Measurements from ENCODE around the gene CD248.

Gene CD248

GRCh38 chr11:66293352-66293751 is 23.5 kb downstream of the CD248 start (continued):
- no peak for TF ChIP-seq ZNF26 (tag by site-specific recombination; IDR thresholded peaks at IDR 0.05)

GRCh38 chr11:66292543-66293332 is 24.1 kb downstream of the CD248 start:
- no peaks in the 10 kb centered on the region for H3K36me3 ChIP-seq (ENCODE audit: control insufficient read depth in 2 of 2, insufficient read depth in 1 of 2, low read length in 2 of 2)
- H3K4me1 ChIP-seq (ENCODE audit: control insufficient read depth, insufficient read depth, low read length) = no peaks in the 10 kb centered on the region
- no peak overlapping the region for H3K27ac ChIP-seq (ENCODE audit: extremely low read depth, low read depth, low read length)
- POLR2A ChIA-PET = no interaction called here
- no peaks in the 10 kb centered on the region for H3K9me3 ChIP-seq (ENCODE audit: control insufficient read depth, insufficient read depth, low read depth, low read length)
- CTCF ChIA-PET = interaction anchor here (0.5 kb wide), 1 partner anchor 19 kb away, joined by 4 read pairs; no protein-coding TSS in a partner anchor
- no peak overlapping the region for H3K4me3 ChIP-seq (ENCODE audit: low read depth, low read length)
- TF ChIP-seq ZNF302 (tag by site-specific recombination; IDR thresholded peaks at IDR 0.05; ENCODE audit: low read depth) = no peak
- peak; percentile 36; the same call in 1 of the 2 replicates for TF ChIP-seq GLIS2 (tag by site-specific recombination; IDR thresholded peaks at IDR 0.05)
- no peak for TF ChIP-seq ZNF138 (tag by site-specific recombination; IDR thresholded peaks at IDR 0.05; ENCODE audit: borderline replicate concordance)
- no peak for TF ChIP-seq ZNF184 (tag by site-specific recombination; IDR thresholded peaks at IDR 0.05)
- no peak for TF ChIP-seq ZNF670 (tag by site-specific recombination; IDR thresholded peaks at IDR 0.05; ENCODE audit: low read depth)
- TF ChIP-seq ZFHX2 (tag by site-specific recombination; conservative IDR thresholded peaks at IDR 0.05) = peak; percentile 88
- TF ChIP-seq ZSCAN4 (tag by site-specific recombination; IDR thresholded peaks at IDR 0.05) = peak; percentile 79
- TF ChIP-seq ZNF18 (tag by site-specific recombination; IDR thresholded peaks at IDR 0.05) = peak; percentile 91
- peak; percentile 21; the same call in 1 of the 2 replicates for TF ChIP-seq SP2 (tag by site-specific recombination; IDR thresholded peaks at IDR 0.05)
- no peak for TF ChIP-seq ZNF157 (tag by site-specific recombination; IDR thresholded peaks at IDR 0.05)
- peak; percentile 30; the same call in 1 of the 2 replicates for TF ChIP-seq ZNF335 (tag by site-specific recombination; conservative IDR thresholded peaks at IDR 0.05)
- TF ChIP-seq ZNF274 (IDR thresholded peaks at IDR 0.05; ENCODE audit: low read length) = no peak
- TF ChIP-seq ZNF274 (tag by site-specific recombination; IDR thresholded peaks at IDR 0.05; ENCODE audit: borderline replicate concordance) = no peak
- no peak for TF ChIP-seq ZNF280C (tag by site-specific recombination; IDR thresholded peaks at IDR 0.05)
- TF ChIP-seq ZNF416 (tag by site-specific recombination; IDR thresholded peaks at IDR 0.05) = no peak
- TF ChIP-seq ZNF473 (tag by site-specific recombination; IDR thresholded peaks at IDR 0.05) = no peak
- TF ChIP-seq EGR2 (tag by site-specific recombination; IDR thresholded peaks at IDR 0.05; ENCODE audit: low read depth) = peak; percentile 88
- TF ChIP-seq ZSCAN16 (tag by site-specific recombination; IDR thresholded peaks at IDR 0.05) = no peak
- TF ChIP-seq ZNF692 (tag by site-specific recombination; IDR thresholded peaks at IDR 0.05) = no peak
- peak; percentile 19; the same call in 1 of the 2 replicates for TF ChIP-seq GLIS1 (tag by site-specific recombination; IDR thresholded peaks at IDR 0.05)
- TF ChIP-seq HIC1 (tag by site-specific recombination; IDR thresholded peaks at IDR 0.05) = 0 out of 2 replicates have a peak, but pooled peaks have one; percentile 9
- TF ChIP-seq ZNF600 (tag by site-specific recombination; IDR thresholded peaks at IDR 0.05) = 0 out of 2 replicates have a peak, but pooled peaks have one; percentile 28
- TF ChIP-seq ZNF501 (tag by site-specific recombination; IDR thresholded peaks at IDR 0.05) = no peak
- peak; percentile 31; the same call in 1 of the 2 replicates for TF ChIP-seq KLF9 (tag by site-specific recombination; IDR thresholded peaks at IDR 0.05; ENCODE audit: low read depth)
